ENCODE measurements around the gene HDGFL3.

GRCh38 chr15:83192742-83193141 is 14.9 kb downstream of the HDGFL3 start:
- TF ChIP-seq POLR2A (IDR thresholded peaks at IDR 0.05) (no peak), CTCF (IDR thresholded peaks at IDR 0.05) (no peak), POLR2AphosphoS5 (IDR thresholded peaks at IDR 0.05; ENCODE audit: insufficient read depth in 1 of 2, low read depth in 1 of 2) (no peak)
